ENCODE results near the gene ACTR10. TPM values are rescaled to one million over a fixed set of nuclear protein-coding genes. Genes with fewer than 3 reads are reported as not detected.

The ACTR10 gene
- total RNA-seq: 10 to 100 TPM; 33.4 to 37.0 TPM

DNA sequence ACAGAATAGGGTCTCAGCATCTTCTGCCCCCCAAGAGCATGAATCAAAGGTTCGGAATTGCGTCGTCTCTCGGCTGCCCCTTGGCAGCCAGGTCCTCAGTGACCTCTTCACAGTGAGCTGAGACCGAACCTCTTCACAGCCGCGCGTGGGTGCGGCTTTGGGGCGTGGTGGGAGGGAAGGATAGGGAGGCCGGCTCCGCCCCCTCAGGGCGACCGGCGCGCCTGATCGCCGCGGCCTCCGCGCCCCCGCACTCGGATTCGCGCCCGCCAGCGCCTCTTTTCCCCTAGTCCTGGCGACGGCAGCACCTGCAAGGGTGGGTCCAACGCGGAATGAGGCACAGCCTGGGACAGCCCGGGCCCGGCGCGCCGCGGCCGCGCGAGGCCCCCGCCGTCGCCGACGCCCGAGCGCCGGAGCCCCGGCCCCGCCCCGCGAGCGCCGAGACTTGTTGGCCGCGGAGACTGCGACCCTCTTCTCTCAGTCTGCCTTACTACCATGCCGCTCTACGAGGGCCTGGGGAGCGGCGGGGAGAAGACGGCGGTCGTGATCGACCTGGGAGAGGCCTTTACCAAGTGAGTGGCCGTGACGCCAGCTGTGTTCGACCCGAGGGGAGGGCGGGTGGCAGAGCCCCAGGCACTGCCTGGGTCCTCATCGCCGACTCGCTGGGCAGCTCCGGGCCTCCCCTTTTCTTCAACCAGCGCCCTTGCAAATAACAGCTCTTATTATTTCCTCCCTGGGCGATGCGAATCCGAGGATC is at the start of gene ACTR10:
Gene ACTR10, plus strand, starts transcription at position 424 of the 754 bp plus-strand sequence. Its CDS starts 69 bp downstream, at position 493.
- Mint-ChIP-seq H3K9me3 (no peaks in the 10 kb centered on the region), H3K4me1 (peaks cover 12% of the 10 kb centered on the region), H3K36me3 (ENCODE audit: low read depth) (peaks cover 31% of the 10 kb centered on the region), H3K27me3 (no peaks in the 10 kb centered on the region), H3K27ac (peak within 1 kb of the TSS; percentile 93), H3K4me3 (peak within 1 kb of the TSS; percentile 93)
- peak; percentile 92 for ATAC-seq (replicated peaks)

GRCh38 chr14:58150243-58150805 is 49.6 kb upstream of the ACTR10 start:
- no peaks in the 10 kb centered on the region for H3K4me1 Mint-ChIP-seq
- no peaks in the 10 kb centered on the region for H3K9me3 Mint-ChIP-seq
- no peak overlapping the region for H3K27ac Mint-ChIP-seq
- peak overlapping the region; percentile 48 for H3K4me3 Mint-ChIP-seq
- H3K36me3 Mint-ChIP-seq (ENCODE audit: low read depth): no peaks in the 10 kb centered on the region
- ATAC-seq (replicated peaks): no peak
- H3K27me3 Mint-ChIP-seq: peaks cover 41% of the 10 kb centered on the region

DNA sequence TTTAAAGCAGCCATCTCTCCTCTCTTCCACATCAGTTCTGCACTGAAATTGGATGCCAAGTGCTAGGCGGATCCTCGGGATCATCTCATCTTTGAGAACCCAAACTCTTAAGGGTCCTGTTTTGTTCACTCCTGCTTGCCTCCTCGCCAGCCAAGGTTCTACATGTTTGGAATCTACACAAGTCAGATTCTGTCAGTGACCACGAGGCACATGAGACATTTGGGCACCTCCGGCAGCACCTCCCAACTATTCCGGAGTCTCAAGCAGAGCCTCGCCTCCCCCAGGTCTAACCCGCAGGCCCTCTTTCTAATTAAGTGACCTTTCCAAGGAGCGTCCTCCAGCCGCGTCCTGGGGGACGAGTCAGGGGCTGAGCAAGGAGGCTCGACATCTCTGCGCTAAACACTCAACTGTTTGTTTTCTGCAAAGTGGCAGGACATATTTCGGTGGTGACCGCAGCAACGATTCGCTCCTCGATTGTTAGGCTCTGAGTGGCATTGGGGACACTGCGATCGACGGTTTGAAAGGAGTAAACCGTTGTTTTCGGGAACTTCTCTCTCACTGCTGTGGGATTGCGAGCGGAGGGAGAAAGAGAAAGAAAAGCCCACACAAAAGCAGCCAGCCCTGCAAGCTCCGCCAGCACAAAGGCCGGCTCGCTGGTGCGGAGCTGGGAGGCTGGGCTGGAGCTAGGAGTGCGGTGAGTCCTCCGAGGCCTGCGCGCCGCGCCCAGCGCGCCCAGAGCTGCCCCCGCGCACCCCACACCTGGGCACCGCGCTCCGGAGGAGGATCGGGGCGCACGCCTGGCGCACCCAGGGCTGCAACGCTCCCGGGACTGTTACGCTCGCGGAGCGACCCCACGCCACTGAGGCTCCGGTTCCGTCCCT is 48.6 kb upstream of the ACTR10 start:
- H3K27me3 Mint-ChIP-seq: peaks cover 40% of the 10 kb centered on the region
- peak; percentile 63 for ATAC-seq (replicated peaks)
- H3K27ac Mint-ChIP-seq: no peak overlapping the region
- H3K4me3 Mint-ChIP-seq: peak overlapping the region; percentile 48
- no peaks in the 10 kb centered on the region for H3K4me1 Mint-ChIP-seq
- no peaks in the 10 kb centered on the region for H3K36me3 Mint-ChIP-seq (ENCODE audit: low read depth)
- no peaks in the 10 kb centered on the region for H3K9me3 Mint-ChIP-seq

GRCh38 chr14:58152014-58152857 is 47.7 kb upstream of the ACTR10 start, which contains the start of gene ARMH4:
Gene ARMH4 (minus strand): TSS chr14:58152213. CDS start chr14:58139358, 12,855 bp downstream.
- Mint-ChIP-seq H3K9me3 (no peaks in the 10 kb centered on the region), H3K4me3 (peak within 1 kb of the TSS; percentile 69), H3K27ac (no peak within 1 kb of the TSS), H3K36me3 (ENCODE audit: low read depth) (no peaks in the 10 kb centered on the region), H3K4me1 (no peaks in the 10 kb centered on the region), H3K27me3 (peaks cover 38% of the 10 kb centered on the region)
- peak; percentile 87 for ATAC-seq (replicated peaks)

GRCh38 chr14:58160561-58160960 is 39.4 kb upstream of the ACTR10 start:
- Mint-ChIP-seq H3K27me3 (peaks cover 15% of the 10 kb centered on the region), H3K36me3 (ENCODE audit: low read depth) (no peaks in the 10 kb centered on the region), H3K4me3 (no peak overlapping the region), H3K9me3 (no peaks in the 10 kb centered on the region), H3K4me1 (no peaks in the 10 kb centered on the region), H3K27ac (no peak overlapping the region)
- no peak for ATAC-seq (replicated peaks)

DNA sequence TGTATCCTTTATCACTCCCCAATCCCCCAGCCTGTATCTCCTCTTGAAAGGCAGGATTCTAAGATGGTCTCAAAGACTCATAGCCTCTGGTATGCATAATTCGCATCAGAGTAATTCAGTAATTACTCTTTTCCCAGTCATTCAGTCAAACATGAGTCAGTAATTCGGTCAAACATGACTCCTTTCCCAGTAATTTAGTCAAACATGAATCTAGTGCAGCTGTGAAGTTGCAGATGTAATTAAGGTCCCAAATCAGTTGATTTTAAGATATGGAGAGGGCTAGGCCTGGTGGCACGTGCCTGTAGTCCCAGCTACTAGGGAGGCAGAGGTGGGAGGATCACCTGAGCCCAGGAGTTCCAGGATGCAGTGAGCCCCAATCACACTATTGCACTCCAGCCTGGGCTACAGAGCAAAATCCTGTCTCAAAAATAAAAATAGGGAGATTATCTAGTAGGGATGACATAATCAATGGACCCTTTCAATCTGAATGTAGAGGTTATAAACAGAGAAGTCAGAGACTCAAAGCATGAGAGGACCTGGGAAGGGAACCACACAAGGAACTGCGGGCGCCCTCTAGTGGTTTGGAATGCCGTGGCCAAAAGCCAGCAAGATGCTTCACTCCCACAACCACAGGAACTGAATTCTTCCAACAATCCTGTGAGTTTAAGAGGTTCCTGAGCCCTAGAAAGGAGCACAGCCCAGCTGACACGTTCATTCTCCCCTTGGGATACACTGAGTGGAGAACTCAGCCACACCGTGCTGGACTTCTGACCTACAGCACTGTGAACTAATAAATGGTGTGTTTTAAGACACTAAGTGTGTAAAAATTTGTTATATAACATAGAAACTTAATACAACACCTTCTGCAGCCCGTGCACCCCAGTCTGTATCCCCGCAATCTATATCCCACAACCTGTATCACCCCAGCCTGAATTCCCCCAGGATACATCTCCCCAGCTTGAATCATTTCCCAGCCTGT is 33.7 kb upstream of the ACTR10 start:
- Mint-ChIP-seq H3K27ac (peak overlapping the region; percentile 27), H3K4me3 (no peak overlapping the region), H3K4me1 (peaks cover 7% of the 10 kb centered on the region), H3K27me3 (peaks cover 5% of the 10 kb centered on the region), H3K36me3 (ENCODE audit: low read depth) (no peaks in the 10 kb centered on the region), H3K9me3 (no peaks in the 10 kb centered on the region)
- peak; percentile 83 for ATAC-seq (replicated peaks)

DNA sequence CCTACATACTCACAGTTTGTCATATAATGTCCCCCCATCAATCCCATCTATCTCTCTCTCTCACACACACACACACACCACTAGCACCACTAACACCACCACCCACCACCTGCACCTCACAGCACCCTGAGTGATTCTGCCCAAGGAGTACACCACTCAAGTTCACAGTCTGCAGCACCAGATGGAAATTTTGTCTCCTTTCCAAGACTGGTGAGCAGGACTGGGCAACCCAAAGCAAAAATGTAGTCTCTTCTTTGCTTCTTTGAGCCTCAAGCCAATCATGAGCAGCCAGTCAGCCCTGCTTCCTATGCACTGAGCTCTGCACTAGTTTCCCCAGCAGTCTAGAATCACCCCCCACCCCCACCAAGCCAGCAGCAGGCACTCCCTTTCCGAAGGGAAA is 32.9 kb upstream of the ACTR10 start:
- ATAC-seq (replicated peaks): no peak
- Mint-ChIP-seq H3K27me3 (peaks cover 9% of the 10 kb centered on the region), H3K36me3 (ENCODE audit: low read depth) (no peaks in the 10 kb centered on the region), H3K4me1 (peaks cover 7% of the 10 kb centered on the region), H3K4me3 (no peak overlapping the region), H3K9me3 (no peaks in the 10 kb centered on the region), H3K27ac (no peak overlapping the region)

- Mint-ChIP-seq H3K4me1 (peaks cover 7% of the 10 kb centered on the region), H3K9me3 (no peaks in the 10 kb centered on the region), H3K27ac (no peak overlapping the region), H3K4me3 (no peak overlapping the region), H3K27me3 (peaks cover 9% of the 10 kb centered on the region), H3K36me3 (ENCODE audit: low read depth) (no peaks in the 10 kb centered on the region)
- ATAC-seq (replicated peaks): no peak
These were observed 32.1 kb upstream of the ACTR10 start for GRCh38 chr14:58167891-58168290.

- ATAC-seq (replicated peaks): peak; percentile 99
- Mint-ChIP-seq H3K27ac (peak overlapping the region; percentile 23), H3K9me3 (no peaks in the 10 kb centered on the region), H3K36me3 (ENCODE audit: low read depth) (no peaks in the 10 kb centered on the region), H3K4me1 (peaks cover 2% of the 10 kb centered on the region), H3K4me3 (peak overlapping the region; percentile 36), H3K27me3 (peaks cover 14% of the 10 kb centered on the region)
These were observed 28.9 kb upstream of the ACTR10 start for GRCh38 chr14:58171090-58171489.

GRCh38 chr14:58177125-58177524 is 22.8 kb upstream of the ACTR10 start:
- Mint-ChIP-seq H3K4me1 (no peaks in the 10 kb centered on the region), H3K9me3 (no peaks in the 10 kb centered on the region), H3K27ac (no peak overlapping the region), H3K36me3 (ENCODE audit: low read depth) (no peaks in the 10 kb centered on the region), H3K27me3 (peaks cover 5% of the 10 kb centered on the region), H3K4me3 (no peak overlapping the region)
- ATAC-seq (replicated peaks): no peak

GRCh38 chr14:58189176-58189575 is 10.8 kb upstream of the ACTR10 start:
- ATAC-seq (replicated peaks): no peak
- H3K4me3 Mint-ChIP-seq: no peak overlapping the region
- H3K27me3 Mint-ChIP-seq: peaks cover 13% of the 10 kb centered on the region
- no peaks in the 10 kb centered on the region for H3K9me3 Mint-ChIP-seq
- H3K36me3 Mint-ChIP-seq (ENCODE audit: low read depth): no peaks in the 10 kb centered on the region
- no peaks in the 10 kb centered on the region for H3K4me1 Mint-ChIP-seq
- no peak overlapping the region for H3K27ac Mint-ChIP-seq

DNA sequence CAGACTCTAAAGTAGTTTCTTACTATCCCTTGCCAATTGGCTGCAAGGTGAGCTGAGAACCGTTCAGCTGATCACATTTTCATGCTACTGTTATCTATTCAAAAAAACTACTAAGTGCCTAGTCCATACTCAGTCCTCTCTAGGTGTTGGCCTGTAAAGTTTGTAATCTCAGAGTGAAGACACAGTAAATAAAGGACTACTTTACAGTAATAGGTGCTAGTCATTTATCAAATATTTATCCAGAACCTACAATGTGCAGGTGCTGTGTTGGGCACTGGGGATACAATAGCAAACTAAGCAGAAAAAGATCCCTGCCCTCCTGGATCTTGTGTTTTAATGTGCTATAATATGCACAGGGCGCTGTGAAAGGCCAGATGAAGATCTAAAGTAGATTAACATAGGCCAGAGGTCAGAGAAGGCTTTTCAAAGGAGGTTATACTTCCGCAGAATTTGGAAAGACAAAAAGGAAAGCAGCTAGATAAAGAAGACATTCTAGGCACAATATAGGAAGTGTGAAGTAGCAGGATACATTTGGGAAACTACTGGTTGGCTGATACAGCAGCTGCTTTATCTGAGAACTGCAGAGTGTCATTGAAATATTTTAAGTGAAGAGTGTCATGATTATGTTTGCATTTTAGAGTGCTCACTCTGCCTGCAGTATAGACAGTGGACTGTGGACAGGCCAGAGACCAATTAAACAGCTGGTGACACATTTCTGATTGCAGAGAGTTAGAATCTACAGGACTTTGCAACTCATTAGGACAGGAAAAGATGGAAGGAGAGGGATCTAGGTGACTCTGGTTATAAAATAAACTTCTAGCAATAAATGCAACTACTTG is 8.0 kb upstream of the ACTR10 start:
- H3K36me3 Mint-ChIP-seq (ENCODE audit: low read depth): no peaks in the 10 kb centered on the region
- no peak for ATAC-seq (replicated peaks)

More for the DNA sequence above, 8.0 kb upstream of the ACTR10 start:
- Mint-ChIP-seq H3K9me3 (no peaks in the 10 kb centered on the region), H3K4me1 (no peaks in the 10 kb centered on the region), H3K27me3 (peaks cover 3% of the 10 kb centered on the region), H3K4me3 (no peak overlapping the region), H3K27ac (no peak overlapping the region)

All from activated T-helper 17 cell treated with anti-CD3 and anti-CD28 coated beads, Interleukin-2, amount 50 U/mL, for 72 hours (primary cell).